GM18526 (cell line): ENCODE data around the gene MYD88.

Experiments used
- POLR2A ChIP-seq: IDR thresholded peaks from 3 replicates; pipeline ENCODE4 v1.6.1; 2011; ENCODE audit not compliant: insufficient read length; ENCODE audit errors: extremely low read depth

MYD88 gene

GRCh38 chr3:38138349-38139190, at the start of gene MYD88:
Gene MYD88 (plus strand): TSS chr3:38138661. CDS start chr3:38138701, 40 bp downstream.
- TF ChIP-seq POLR2A = peak; percentile 93

DNA sequence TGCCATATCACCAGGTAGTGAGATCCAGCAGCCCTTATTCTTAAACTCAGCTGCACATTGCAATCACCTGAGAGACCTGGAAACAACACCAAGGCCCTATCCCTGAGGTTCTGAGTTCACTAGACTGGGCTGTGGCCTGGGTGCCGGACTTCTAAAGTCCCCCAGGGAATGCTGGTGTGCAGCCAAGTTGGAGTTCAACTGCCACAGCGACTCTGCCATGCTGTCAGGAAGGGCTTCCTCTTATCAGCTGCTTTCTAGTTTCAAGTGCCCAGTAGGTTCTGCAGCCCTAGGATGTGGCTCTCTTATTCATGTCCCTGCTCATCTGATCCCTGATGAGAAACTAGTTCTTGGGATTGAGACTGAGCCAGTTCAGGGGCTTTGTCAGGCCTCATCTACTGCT, 49.3 kb upstream of the MYD88 start:
- no peak for TF ChIP-seq POLR2A

GRCh38 chr3:38090453-38090852, 48.0 kb upstream of the MYD88 start:
- TF ChIP-seq POLR2A = no peak

DNA sequence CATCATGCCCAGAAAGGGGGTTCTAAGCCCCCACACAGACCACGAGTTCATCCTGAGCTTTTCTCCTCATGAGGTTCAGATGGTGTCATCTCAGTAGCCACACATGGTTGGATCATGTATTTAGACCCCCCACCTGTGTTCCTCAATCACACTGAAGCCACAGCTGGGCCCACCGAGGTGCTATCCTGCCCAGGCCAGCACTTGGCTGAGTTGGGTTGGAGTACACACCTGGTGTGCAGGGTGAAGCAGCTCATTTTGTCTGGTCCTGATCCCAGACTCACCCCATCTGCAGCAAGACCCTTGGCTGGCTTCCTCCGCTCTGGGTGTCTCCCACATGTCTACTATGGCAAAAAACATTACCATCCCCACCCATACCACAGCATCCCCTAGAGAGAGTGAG, 43.5 kb upstream of the MYD88 start:
- TF ChIP-seq POLR2A = no peak

DNA sequence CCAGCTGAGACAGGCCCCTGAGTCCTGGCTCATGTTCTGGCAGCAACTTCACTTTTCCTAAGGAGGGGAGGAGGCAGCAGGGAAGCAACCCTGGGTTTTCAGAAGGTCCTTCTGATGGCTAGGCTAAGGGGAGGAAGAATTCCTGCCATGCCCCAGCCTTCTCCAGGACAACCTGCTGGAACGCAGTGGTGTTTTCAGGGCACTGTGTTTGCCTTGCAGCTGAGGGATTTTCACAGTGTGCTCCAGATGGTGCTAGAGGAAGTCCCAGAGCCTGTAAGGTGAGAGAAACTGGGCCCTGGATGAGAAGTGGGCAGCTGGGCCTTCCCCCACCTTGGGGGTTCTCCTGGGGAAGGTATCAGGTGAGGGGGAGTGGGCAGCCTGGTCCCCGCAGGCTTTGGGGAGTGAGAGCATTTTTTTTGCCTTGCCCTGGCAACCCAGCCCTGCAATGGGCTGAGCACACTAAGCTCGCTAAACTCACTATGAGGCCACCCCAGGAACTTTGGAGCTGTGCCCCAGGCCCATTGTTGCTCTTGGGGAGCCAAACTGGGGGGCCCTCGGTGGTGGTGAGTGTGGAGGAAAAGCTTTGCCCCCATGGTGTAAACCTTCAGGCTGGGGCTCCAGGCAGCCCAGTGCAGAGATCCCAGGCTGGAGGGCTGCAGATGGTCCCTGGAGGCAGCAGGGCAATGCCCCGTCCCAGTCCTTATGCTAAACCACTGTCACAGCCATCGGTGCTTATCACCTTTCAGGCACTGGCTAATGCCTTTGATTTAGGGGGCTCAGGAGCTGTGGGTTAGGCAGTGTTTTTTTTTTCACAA, 42.6 kb upstream of the MYD88 start:
- TF ChIP-seq POLR2A = no peak

GRCh38 chr3:38097446-38098375, 40.8 kb upstream of the MYD88 start:
- no peak for TF ChIP-seq POLR2A

DNA sequence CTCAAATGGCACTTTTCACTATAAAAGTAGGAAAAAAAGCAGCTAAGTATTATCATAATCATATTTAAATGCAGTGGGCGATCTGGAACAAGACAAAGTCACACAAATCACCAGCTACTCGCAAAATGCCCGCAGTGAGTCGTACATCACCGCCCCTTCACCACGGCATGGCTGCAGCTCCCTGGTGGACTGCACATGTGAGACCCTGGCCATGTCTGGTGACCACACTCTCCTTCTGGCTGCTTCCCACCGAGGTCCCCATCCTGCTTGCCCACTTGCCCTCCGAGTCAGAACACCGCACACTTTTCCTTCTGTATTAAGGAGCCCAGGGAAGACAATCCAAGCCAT, 40.1 kb upstream of the MYD88 start:
- no peak for TF ChIP-seq POLR2A

DNA sequence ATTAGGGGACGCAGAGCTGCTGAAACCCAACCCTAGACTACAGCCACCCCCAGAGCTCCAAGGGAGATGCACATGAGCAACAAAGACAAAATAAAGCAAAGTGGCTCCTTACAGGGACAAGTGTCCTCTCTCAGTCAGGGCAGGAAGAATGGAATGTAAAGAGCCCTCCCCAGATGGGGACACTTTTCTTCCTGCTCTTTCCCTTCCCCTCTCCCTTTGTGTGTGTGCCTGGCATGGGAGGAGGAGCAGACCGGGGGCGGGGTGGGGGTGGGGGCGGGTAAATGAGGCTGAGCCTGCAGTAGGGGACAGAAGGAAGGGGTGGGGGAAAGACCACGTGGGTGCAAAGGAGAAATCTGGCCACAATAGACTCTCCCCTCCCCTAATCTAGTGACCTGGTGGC, 38.9 kb upstream of the MYD88 start:
- no peak for TF ChIP-seq POLR2A

DNA sequence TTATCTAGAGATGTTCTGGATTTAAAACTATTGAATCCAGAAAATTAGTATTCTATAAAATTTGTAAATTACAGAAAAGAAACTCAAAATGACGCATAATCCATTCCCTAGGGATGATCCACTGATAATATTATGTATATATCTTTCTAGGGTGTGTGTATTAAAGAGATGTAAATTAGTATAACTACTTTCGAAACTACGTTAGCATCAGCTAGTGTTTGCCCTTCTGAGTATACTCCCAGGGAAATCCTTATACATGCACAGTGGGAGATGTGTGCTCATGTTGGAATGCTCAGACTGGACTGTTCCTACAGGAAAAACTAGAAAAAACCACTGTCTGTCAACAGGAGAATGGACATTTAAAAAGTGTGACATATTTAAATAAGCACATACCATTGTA, 38.0 kb upstream of the MYD88 start:
- TF ChIP-seq POLR2A = no peak

DNA sequence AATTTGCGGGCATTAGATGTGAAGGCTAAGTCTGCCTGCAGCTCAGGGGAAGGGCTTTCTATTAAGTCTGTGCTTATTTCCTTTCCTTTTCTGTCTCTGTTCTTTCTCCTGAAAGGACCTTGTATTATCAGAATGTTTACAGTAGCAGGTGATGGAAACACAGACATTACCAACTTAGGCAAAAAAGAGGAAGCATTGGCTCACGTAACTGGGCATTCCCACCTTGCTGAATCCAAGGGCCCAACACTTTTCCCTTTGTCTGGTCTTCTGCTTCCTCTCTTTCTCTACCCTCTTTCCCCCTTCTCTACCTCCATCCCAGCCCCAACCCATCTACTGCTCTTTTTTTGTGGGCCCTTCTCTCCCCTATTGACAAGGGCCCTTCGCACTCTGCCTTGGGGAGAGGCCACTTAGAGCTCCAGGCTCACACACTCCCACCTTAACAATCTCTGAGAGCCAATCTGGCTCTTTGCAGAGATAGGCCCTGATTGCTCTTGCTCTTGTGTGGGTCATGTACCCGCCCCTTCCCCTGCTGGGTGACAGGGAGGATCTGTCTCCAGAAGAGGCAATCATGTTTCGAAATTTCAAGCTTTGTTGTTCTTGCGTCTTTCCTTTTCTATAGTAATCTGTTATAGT, 36.5 kb upstream of the MYD88 start:
- TF ChIP-seq POLR2A = no peak

DNA sequence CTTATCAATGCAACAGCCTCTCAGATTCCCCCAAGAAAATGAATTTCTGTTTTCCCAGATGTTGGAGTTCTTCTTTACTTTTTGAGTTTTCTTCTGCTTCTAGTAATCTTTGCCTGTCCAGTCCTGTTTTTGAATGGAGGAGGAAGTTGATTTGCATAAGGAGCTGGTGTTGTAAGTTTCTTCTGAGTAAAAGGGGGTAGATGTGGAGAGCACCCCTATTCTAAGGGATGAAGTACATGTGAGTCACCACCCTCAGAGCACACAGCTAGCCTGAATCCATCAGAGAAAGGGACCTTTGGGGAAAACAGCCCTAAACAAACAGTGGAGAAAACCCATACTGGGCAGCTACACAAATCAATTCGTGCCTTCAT, 36.0 kb upstream of the MYD88 start:
- TF ChIP-seq POLR2A = no peak

DNA sequence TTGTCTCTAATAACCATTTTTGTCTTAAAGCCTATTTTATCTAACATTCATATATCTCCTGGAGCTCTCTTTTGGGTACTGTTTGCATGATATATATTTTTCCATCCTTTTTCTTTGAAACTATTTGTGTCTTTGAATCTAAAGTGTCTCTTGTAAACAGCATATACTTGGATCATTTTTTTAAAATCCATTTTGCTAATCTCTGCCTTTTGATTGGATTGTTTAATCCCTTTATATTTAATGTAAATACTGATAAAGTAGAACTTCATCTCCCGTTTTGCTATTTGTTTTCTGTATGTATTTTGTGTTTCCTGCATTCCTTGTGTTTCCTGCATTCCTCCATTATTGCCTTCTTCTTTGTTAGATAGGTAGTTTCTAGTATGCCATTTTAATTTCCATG, 32.9 kb upstream of the MYD88 start:
- TF ChIP-seq POLR2A = no peak

- no peak for TF ChIP-seq POLR2A
Observed at GRCh38 chr3:38107911-38108648, 30.4 kb upstream of the MYD88 start.
